GM04504 (cell line): ENCODE data around the gene ZFP90.

Experiments used
- DNase-seq: peaks from one replicate; pipeline ENCODE4 v3.0.0-alpha.2; 2012; ENCODE audit warnings: low read depth

ZFP90 gene

DNA sequence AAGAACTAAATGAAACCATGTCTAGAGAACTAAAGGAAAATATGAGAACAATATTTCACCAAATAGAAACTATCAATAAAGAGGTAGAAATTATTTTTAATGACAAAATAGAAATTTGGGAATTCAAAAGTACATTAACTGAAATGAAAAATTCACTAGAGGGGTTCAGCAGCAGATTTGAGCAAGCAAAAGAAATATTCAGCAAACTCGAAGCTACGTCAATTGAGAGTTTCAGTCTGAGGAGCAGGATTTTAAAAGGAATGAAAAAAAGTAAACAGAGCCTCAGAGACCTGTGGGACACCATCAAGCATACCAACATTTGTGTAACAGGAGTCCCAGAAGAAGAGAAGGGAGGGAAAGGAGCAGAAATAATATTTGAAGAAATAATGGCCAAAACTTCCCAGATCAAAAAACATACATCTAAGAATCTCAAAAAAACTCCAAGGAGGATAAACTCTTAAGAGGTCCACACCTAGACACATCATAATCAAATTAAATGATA, 38.3 kb downstream of the ZFP90 start:
- no peak for DNase-seq

DNA sequence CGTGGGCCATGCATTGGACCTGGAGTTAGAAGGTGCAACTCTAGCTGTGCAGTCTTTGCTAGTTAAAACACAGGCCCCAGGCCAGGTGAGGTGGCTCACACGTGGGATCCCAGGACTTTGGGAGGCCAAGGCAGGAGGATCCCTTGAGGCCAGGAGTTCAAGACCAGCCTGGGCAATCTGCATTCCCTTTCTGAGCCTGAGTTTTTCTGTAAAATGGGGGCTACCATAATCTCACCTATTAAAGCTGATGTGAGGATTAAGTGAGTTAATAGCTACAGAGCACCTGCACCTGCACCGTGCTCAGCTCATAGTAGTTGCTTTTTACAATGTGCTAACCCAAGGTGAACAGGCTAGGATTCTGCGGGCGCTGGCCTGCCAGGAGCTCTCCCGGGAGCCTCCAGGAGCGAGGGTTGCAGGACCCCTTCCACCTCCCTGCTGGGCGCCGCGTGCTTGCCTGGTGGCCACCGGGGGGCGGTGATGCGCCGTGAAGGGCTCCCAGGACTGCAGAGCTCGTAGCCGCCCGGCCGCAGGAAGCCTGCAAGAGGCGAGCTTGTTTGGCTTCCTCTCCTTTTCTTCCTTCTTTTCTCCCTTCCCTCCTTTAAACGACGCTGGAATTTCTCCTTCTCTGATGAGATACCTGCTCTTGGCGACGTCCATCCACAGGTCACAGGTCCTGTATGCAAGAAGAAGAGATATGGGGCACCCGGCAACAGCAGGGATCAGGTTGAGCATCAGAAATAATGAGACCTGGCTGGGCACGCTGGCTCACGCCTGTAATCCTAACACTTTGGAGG, 51.3 kb downstream of the ZFP90 start:
- DNase-seq: peak; percentile 17

DNA sequence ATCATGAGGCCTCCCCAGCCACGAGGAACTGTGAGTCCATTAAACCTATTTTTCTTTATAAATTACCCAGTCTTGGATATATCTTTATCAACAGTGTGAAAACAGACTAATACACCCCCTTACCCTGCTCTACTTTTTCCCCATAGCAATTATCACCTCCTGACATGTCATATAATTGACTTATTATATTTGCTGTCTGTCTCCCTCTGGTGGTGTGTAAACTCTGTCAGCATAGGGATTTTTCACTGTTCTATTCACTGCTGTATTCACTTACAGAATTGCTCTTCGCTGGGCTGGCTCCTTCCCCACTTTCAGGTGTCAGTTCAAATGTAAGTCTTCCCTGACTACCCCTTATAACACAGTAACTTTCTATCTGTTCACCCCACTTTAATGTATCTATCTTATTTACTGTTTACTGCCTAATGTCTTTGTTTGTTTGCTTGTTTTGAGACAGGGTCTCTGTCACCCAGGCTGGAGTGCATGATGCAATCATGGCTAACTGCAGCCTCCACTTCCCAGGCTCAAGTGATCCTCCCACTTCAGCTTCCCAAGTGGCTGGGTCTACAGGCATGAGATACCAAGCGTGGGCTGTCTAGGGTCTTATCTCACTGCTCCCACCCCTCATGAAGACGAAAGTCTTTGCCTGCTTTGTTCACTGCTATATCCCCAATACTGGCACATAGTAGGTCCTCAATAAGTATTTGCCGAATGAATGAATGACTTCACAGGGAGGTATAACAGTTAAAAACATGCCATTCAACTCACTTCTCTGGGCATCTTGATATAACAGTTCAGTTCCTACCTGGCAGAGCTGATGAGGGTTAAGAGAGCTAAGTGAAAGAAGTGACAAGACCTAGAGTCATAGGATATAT, 53.6 kb downstream of the ZFP90 start:
- no peak for DNase-seq

DNA sequence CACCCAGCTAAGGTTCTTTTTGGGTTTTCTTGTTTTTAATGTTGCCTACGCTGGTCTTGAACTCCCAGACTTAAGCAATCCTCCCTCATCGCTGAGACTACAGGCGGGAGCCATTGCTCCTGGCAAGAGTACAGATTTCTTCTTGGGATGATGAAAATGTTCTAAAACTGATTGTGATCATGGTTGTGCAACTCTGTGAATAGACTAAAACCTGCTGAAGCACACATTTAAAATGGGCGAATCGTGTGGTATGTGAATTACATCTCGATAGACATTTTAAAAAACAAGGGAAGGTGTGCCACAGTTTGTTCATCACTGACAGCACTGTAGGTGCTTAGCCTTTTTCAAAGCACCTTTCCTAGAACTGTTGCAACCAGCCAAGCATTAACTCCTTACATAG, 57.2 kb downstream of the ZFP90 start:
- no peak for DNase-seq

DNA sequence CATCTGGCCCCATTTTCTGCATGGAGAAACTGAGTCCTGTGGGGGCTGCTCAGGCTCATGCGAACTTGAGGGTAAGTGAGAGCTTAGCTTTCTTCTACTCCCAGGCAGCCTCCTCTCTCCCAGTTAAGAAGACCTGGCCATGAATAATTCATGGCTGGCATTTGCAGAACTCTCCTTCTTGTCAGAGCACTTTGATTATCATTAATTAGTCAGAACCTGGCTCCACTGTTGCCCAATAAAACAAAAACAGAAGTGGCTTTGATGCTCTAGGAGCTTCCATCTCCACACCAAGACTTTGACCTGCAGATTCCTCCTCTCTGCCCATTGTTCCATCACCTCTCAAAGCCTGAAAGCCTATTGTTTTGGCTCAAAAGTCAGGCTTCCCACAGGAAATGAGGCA, 60.5 kb downstream of the ZFP90 start:
- DNase-seq: no peak

DNA sequence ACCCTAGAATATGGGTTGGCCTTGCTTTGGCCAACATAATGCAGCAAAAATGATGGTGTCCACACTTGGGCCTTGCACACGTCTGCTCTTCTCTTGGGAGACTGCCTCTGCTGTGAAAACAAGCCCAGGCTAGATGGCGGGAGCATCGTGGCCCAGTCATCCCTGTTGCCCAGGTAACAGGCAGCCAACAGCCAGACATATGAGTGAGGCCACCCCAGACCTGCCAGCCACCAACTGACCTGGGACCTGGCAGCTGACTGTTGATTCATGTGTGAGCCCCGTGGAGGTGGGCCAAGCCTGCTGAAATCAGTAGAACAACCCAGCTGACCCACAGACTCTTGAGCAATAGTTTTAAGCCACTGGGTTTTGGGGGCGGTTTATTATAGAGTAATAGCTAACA, 66.7 kb downstream of the ZFP90 start:
- no peak for DNase-seq

DNA sequence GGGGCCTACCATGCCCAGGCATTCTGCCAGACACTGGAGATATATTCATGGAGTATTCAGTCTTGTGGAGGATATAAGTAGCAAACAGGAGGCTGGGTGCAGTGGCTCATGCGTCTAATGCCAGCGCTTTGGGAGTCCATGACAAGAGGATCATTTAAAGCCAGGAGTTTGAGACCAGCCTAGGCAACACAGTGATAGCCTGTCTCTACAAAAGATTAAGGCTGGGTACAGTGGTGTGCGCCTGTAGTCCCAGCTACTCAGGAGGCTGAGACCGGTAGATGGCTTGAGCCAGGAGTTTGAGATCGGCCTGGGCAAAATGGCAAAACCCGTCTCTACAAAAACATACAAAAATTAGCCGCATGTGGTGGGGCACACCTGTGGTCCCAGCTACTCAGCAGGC, 68.4 kb downstream of the ZFP90 start:
- DNase-seq: no peak

DNA sequence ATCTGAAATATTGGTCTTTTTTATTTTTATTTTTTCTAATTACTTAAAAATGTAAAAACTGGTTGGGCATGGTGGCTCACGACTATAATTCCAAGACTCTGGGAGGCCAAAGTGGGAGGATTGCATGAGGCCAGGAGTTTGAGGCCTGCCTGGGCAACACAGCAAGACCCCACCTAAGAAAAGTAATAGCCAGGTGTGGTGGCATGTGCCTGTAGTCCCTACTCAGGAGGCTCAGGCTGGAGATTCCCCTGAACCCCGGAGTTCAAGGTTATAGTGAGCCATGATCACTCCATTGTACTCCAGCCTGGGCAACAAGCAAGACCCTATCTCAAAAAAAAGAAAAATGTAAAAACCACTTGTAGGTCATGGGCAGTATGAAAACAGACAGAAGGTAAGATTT, 69.2 kb downstream of the ZFP90 start:
- DNase-seq: no peak

DNA sequence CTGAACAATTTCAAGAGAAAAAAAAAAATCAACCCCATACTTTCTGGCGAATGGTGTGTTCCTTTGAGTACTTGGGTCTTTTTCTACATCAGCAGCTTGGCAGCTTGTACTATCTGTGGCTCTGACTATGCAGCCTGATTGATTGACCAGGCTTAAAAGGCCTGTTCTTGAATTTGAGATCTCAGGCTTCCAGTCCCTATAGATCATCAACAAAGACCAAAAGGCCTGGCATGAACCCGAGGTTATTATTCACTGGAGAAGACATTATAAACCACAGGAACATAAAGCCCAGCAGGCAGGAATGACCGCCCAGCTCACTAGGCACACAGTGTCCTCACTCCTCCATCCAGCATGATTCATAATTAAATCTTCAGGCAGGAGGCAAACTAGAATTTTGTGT, 73.9 kb downstream of the ZFP90 start:
- no peak for DNase-seq

DNA sequence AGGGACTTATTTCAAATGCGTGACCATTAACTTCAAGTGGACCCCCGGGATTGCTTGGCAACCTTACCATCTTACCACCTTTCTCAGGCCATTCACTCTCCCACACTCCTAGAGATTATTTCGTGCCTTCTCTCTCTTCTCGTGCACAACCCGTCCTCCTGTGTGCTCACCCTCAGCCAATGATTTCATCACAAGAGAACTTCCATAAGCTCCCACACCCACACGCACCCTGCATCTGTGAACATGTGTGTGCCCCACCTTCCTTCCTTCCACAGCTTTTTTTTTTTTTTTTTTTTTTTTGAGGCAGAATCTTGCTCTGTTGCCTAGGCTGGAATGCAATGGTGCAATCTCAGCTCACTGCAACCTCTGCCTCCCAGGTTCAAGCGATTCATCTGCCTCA, 78.6 kb downstream of the ZFP90 start:
- DNase-seq: no peak
